Uterus (tissue), 2 donors: Measurements from ENCODE around the gene LDHAL6A.

Source experiments
- POLR2A ChIP-seq, 2 donors: fragments of 450-650 bp; IDR thresholded peaks; one replicate each; pipeline ENCODE4 v1.6.1; 2016; ENCODE audit warnings: antibody characterized with exemption in 2 of 2, mild to moderate bottlenecking in 1 of 2, moderate library complexity in 1 of 2
- TF ChIP-seq, protein P1 (sequence below), 4 experiments: fragments of 200-600 bp in 2 of 4; fragments of 450-650 bp in 2 of 4; sonication (generic) in 2 of 4; IDR thresholded peaks; one replicate each; pipeline ENCODE4 v1.5.1; 2016 to 2019; ENCODE audit warnings: antibody characterized with exemption in 4 of 4, mild to moderate bottlenecking in 2 of 4, moderate library complexity in 1 of 4

- TF ChIP-seq, protein P1, sequence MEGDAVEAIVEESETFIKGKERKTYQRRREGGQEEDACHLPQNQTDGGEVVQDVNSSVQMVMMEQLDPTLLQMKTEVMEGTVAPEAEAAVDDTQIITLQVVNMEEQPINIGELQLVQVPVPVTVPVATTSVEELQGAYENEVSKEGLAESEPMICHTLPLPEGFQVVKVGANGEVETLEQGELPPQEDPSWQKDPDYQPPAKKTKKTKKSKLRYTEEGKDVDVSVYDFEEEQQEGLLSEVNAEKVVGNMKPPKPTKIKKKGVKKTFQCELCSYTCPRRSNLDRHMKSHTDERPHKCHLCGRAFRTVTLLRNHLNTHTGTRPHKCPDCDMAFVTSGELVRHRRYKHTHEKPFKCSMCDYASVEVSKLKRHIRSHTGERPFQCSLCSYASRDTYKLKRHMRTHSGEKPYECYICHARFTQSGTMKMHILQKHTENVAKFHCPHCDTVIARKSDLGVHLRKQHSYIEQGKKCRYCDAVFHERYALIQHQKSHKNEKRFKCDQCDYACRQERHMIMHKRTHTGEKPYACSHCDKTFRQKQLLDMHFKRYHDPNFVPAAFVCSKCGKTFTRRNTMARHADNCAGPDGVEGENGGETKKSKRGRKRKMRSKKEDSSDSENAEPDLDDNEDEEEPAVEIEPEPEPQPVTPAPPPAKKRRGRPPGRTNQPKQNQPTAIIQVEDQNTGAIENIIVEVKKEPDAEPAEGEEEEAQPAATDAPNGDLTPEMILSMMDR (IDR thresholded peaks at IDR 0.05) = no peak
- no peak for TF ChIP-seq POLR2A (IDR thresholded peaks at IDR 0.05)
Observed at GRCh38 chr11:18524248-18524647, 68.6 kb downstream of the LDHAL6A start.
